Pancreas (tissue), 10 donors: Measurements from ENCODE around the gene PDE6B. TPM values are rescaled to one million over a fixed set of nuclear protein-coding genes. Genes with fewer than 3 reads are reported as not detected.

Experiments used
- ATAC-seq, 4 donors: fragments of 200-7000 bp; cut with Tn5 transposase; one replicate each; pipeline versions ENCODE4 v1.8.0 to v1.9.1; 2020; ENCODE audit warnings: mild to moderate bottlenecking in 4 of 4, moderate library complexity in 4 of 4
- DNase-seq, 6 donors: peaks; one replicate each; pipeline ENCODE4 v3.0.0-alpha.2; 2020
- FAIRE-seq: peaks from 2 replicates; lab custom pipeline; 2012; peaks lifted over from hg19 to GRCh38; lab: Jason Lieb, UNC
- H3K27ac ChIP-seq, 4 donors: fragments of 200-600 bp; sonication (generic); 1 replicate in 3 of 4; 2 replicates in 1 of 4; pipeline versions ENCODE4 v1.5.0 to v1.8.0; 2020
- H3K27me3 ChIP-seq, 4 donors: fragments of 200-600 bp; one replicate each; pipeline ENCODE4 v1.8.0; 2021
- H3K36me3 ChIP-seq, 3 donors: fragments of 200-600 bp; sonication (generic) in 1 of 3; one replicate each; pipeline versions ENCODE4 v1.5.0 to v1.8.0; 2020 to 2021
- H3K4me1 ChIP-seq, 3 donors: fragments of 200-600 bp; one replicate each; pipeline ENCODE4 v1.8.0; 2021
- H3K4me3 ChIP-seq, 4 donors: fragments of 200-600 bp; sonication (generic) in 2 of 4; one replicate each; pipeline versions ENCODE4 v1.5.0 to v1.8.0; 2020 to 2021
- H3K9me3 ChIP-seq, 4 donors: fragments of 200-600 bp; one replicate each; pipeline ENCODE4 v1.8.0; 2021
- CTCF ChIP-seq, 4 donors: fragments of 200-600 bp; sonication (generic) in 3 of 4; IDR thresholded peaks; one replicate each; pipeline versions ENCODE4 v1.5.0 to v1.8.0; 2021; ENCODE audit warnings: antibody characterized with exemption in 4 of 4
- WGBS, 2 donors: extraction: QIAGEN DNeasy Blood & Tissue Kit; methylation state at CpG; one replicate each; pipeline ENCODE4 v1.1.7; 2013; 5-methylcytosine and 5-hydroxymethylcytosine counted together
- intact Hi-C, 3 donors: fragments of 100-400 bp; cut with DNase I; formaldehyde crosslinking; loops; one replicate each; pipeline versions ENCODE4 v1.11.1 to v1.14.2; 2022
- polyA plus RNA-seq, 2 donors: library from polyadenylated mRNA; stranded (reverse); fragments of 200-250 nt; gene quantifications; one replicate each; pipeline ENCODE4 v1.2.3, GENCODE V29; 2013
- total RNA-seq, 6 donors: library from RNA; stranded (reverse); fragmentation: NEBNext Ultra II Directional in 4 of 6; extraction: Animal tissue kit (Norgen Biotek cat#: 25700) in 4 of 6; gene quantifications; one replicate each; pipeline versions ENCODE4 v1.2.1 to v1.2.4, GENCODE V29; 2021 to 2023
- donor health status: healthy with polysubstance abuse.
- donor health status: DM: no; HTN: no; CAD: no; lungs with moderate emphysema.
- donor health status: DM: no; HTN: no; CAD: no.
- donor health status: control.
- donor health status: control.
- donor health status: Bipolar disorder and iron deficiency.
- donor health status: DM: yes; HTN: yes; CAD: no.
- donor health status: DM: no; HTN: no; CAD: no.
- donor health status: DM: no; HTN: no; CAD: no.
- donor health status: DM: yes; HTN: yes; CAD: no.

Gene PDE6B
- total and polyA plus RNA-seq, 8 donors: 0.99 to 6.6 (median 2.9) TPM

- H3K9me3 ChIP-seq: no peaks in the 10 kb centered on the region
- WGBS, 2 donors: 57 to 72% methylated on average over 18 to 20 of the region's 20 CpGs
- no peaks in the 10 kb centered on the region for H3K4me1 ChIP-seq
- TF ChIP-seq CTCF (IDR thresholded peaks at IDR 0.05): no peak
- no peaks in the 10 kb centered on the region for H3K27me3 ChIP-seq
- intact Hi-C loops: no loop called here
- no peak overlapping the region for H3K27ac ChIP-seq
- H3K4me3 ChIP-seq: no peak overlapping the region
- ATAC-seq (no peak), DNase-seq (no peak), FAIRE-seq (no peak)
- H3K36me3 ChIP-seq: no peaks in the 10 kb centered on the region
Measured at GRCh38 chr4:626201-627091, 1.1 kb downstream of the PDE6B start.

- Histone ChIP-seq H3K36me3 (no peaks in the 10 kb centered on the region), H3K27ac (no peak overlapping the region), H3K4me3 (no peak overlapping the region), H3K4me1 (no peaks in the 10 kb centered on the region), H3K9me3 (no peaks in the 10 kb centered on the region), H3K27me3 (no peaks in the 10 kb centered on the region)
- no peak for TF ChIP-seq CTCF (IDR thresholded peaks at IDR 0.05)
- DNase-seq: no peak
- 64 to 66% methylated on average over 14 of the region's 15 CpGs for WGBS, 2 donors
- FAIRE-seq: no peak
- intact Hi-C loops: no loop called here
- ATAC-seq: no peak
Measured at GRCh38 chr4:627347-628125, 2.2 kb downstream of the PDE6B start.

GRCh38 chr4:628311-628741 is 3.0 kb downstream of the PDE6B start:
- WGBS, 2 donors: 77 to 87% methylated on average over 16 to 17 of the region's 17 CpGs
- FAIRE-seq (no peak), DNase-seq (no peak), ATAC-seq (no peak)
- no peaks in the 10 kb centered on the region for H3K9me3 ChIP-seq
- no peaks in the 10 kb centered on the region for H3K36me3 ChIP-seq
- intact Hi-C loops: no loop called here
- no peaks in the 10 kb centered on the region for H3K27me3 ChIP-seq
- H3K4me3 ChIP-seq: no peak overlapping the region
- TF ChIP-seq CTCF (IDR thresholded peaks at IDR 0.05): no peak
- H3K27ac ChIP-seq: no peak overlapping the region
- H3K4me1 ChIP-seq: no peaks in the 10 kb centered on the region

- no peak for TF ChIP-seq CTCF (IDR thresholded peaks at IDR 0.05)
- H3K4me3 ChIP-seq: no peak overlapping the region
- no peaks in the 10 kb centered on the region for H3K9me3 ChIP-seq
- no peak overlapping the region for H3K27ac ChIP-seq
- no peaks in the 10 kb centered on the region for H3K36me3 ChIP-seq
- FAIRE-seq: no peak
- no peak for ATAC-seq
- H3K4me1 ChIP-seq: no peaks in the 10 kb centered on the region
- intact Hi-C loops: no loop called here
- H3K27me3 ChIP-seq: no peaks in the 10 kb centered on the region
- no peak for DNase-seq
- WGBS, 2 donors: 69 to 78% methylated on average over 24 to 27 of the region's 27 CpGs
Measured at GRCh38 chr4:628821-629635, 3.7 kb downstream of the PDE6B start.
